Ovary (tissue), 9 donors: ENCODE results near the gene HEBP1. TPM values are rescaled to one million over a fixed set of nuclear protein-coding genes. Genes with fewer than 3 reads are reported as not detected.

ENCODE experiments used
- DNase-seq, 5 donors: peaks; one replicate each; pipeline ENCODE4 v3.0.0-alpha.2; 2019 to 2020
- H3K27ac ChIP-seq, 2 donors: fragments of 200-600 bp; one replicate each; pipeline versions ENCODE4 v1.5.1 to v1.8.0; 2019 to 2022
- H3K27me3 ChIP-seq: fragments of 200-600 bp; one replicate; pipeline ENCODE4 v1.8.0; 2022
- H3K36me3 ChIP-seq: fragments of 200-600 bp; sonication (generic); one replicate; pipeline ENCODE4 v1.5.1; 2019
- H3K4me1 ChIP-seq: one replicate; pipeline ENCODE4 v1.8.1; 2013; ENCODE audit warnings: mild to moderate bottlenecking, moderate library complexity; ENCODE audit not compliant: insufficient read depth
- H3K4me3 ChIP-seq: fragments of 200-600 bp; sonication (generic); one replicate; pipeline ENCODE4 v1.5.1; 2017
- H3K9me3 ChIP-seq, 2 donors: fragments of 200-600 bp in 1 of 2; sonication (generic) in 1 of 2; one replicate each; pipeline versions ENCODE4 v1.5.1 to v1.8.1; 2013 to 2019; ENCODE audit warnings: mild to moderate bottlenecking in 1 of 2, moderate library complexity in 1 of 2
- CTCF ChIP-seq, 3 donors: fragments of 450-650 bp in 2 of 3; fragments of 200-600 bp in 1 of 3; IDR thresholded peaks; one replicate each; pipeline versions ENCODE4 v1.5.1 to v1.8.0; 2016 to 2022; ENCODE audit warnings: antibody characterized with exemption in 3 of 3, mild to moderate bottlenecking in 1 of 3
- EP300 ChIP-seq: sonication (generic); formaldehyde crosslinking; IDR thresholded peaks from one replicate; pipeline ENCODE4 v1.6.1; 2017; ENCODE audit warnings: antibody characterized with exemption
- POLR2A ChIP-seq: fragments of 450-650 bp; IDR thresholded peaks from one replicate; pipeline ENCODE4 v1.6.1; 2017; ENCODE audit warnings: antibody characterized with exemption, mild to moderate bottlenecking, moderate library complexity
- WGBS, 3 donors: extraction: QIAGEN DNeasy Blood & Tissue Kit in 1 of 3; methylation state at CpG; one replicate each; pipeline versions ENCODE4 v1.1.5 to v1.1.7; 2013 to 2017; 5-methylcytosine and 5-hydroxymethylcytosine counted together
- intact Hi-C, 4 donors: fragments of 100-400 bp; cut with DNase I; formaldehyde crosslinking; loops; one replicate each; pipeline versions ENCODE4 v1.11.0 to v1.15.1; 2022 to 2023
- polyA plus RNA-seq, 2 donors: library from polyadenylated mRNA; stranded (reverse); fragments of 200-250 nt in 1 of 2; fragments of 350-450 nt in 1 of 2; fragmentation: Illumina TruSeq in 1 of 2; extraction: RNeasy Lipid Tissue Mini Kit (QIAGEN cat#74804) in 1 of 2; gene quantifications; one replicate each; pipeline ENCODE4 v1.2.3, GENCODE V29; 2013 to 2014
- total RNA-seq, 7 donors: library from RNA; depleted of rRNA in 2 of 7; stranded (reverse); fragments of >200 nt in 2 of 7; fragmentation: NEBNext Ultra II Directional in 3 of 7; extraction: Animal tissue kit (Norgen Biotek cat#: 25700) in 3 of 7; gene quantifications; one replicate each; pipeline versions ENCODE4 v1.1.0 to v1.2.4, GENCODE V29; 2016 to 2023
- donor health status: DM: no; HTN: no; CAD: no; lungs with moderate emphysema.
- donor health status: DM: no; HTN: no; CAD: no.
- donor health status: Bipolar disorder and iron deficiency.
- donor health status: DM: yes; HTN: yes; CAD: no.
- donor health status: DM: no; HTN: no; CAD: no.
- donor health status: DM: yes; HTN: yes; CAD: no.

The HEBP1 gene
- total and polyA plus RNA-seq, 9 donors, result 31.6 to 150 (median 85.4) TPM

- Histone ChIP-seq H3K27me3 (no peaks in the 10 kb centered on the region), H3K36me3 (no peaks in the 10 kb centered on the region), H3K27ac (no peak overlapping the region), H3K4me1 (peaks cover 8% of the 10 kb centered on the region), H3K4me3 (no peak overlapping the region), H3K9me3 (no peaks in the 10 kb centered on the region)
- 91 to 94% (median 93%) methylated on average over 4 of the region's 4 CpGs for WGBS, 3 donors
- no peak for TF ChIP-seq CTCF (IDR thresholded peaks at IDR 0.05)
- no peak for TF ChIP-seq EP300
- TF ChIP-seq POLR2A, result no peak
- intact Hi-C loops, result no loop called here
- no peak for DNase-seq
Measured at GRCh38 chr12:12977231-12977630, 22.8 kb downstream of the HEBP1 start.

GRCh38 chr12:12976366-12976765, 23.7 kb downstream of the HEBP1 start:
- H3K4me3 ChIP-seq, result no peak overlapping the region
- intact Hi-C loops, result no loop called here
- no peaks in the 10 kb centered on the region for H3K27me3 ChIP-seq
- H3K4me1 ChIP-seq, result peaks cover 8% of the 10 kb centered on the region
- H3K9me3 ChIP-seq, result no peaks in the 10 kb centered on the region
- WGBS, 3 donors, result 38 to 57% (median 39%) methylated on average over 2 of the region's 2 CpGs
- no peak overlapping the region for H3K27ac ChIP-seq
- no peaks in the 10 kb centered on the region for H3K36me3 ChIP-seq
- DNase-seq, result peak in 1 of 5 donors; percentile 52
- TF ChIP-seq CTCF (IDR thresholded peaks at IDR 0.05), result no peak
- TF ChIP-seq EP300, result no peak
- TF ChIP-seq POLR2A, result no peak

- intact Hi-C loops, result no loop called here
- Histone ChIP-seq H3K9me3 (no peaks in the 10 kb centered on the region), H3K4me3 (no peak overlapping the region), H3K36me3 (no peaks in the 10 kb centered on the region), H3K27ac (no peak overlapping the region), H3K27me3 (no peaks in the 10 kb centered on the region), H3K4me1 (peaks cover 7% of the 10 kb centered on the region)
- peak in 1 of 5 donors; percentile 35 for DNase-seq
- WGBS, 3 donors, result 78 to 85% (median 82%) methylated on average over 14 of the region's 14 CpGs
- TF ChIP-seq CTCF (IDR thresholded peaks at IDR 0.05) (no peak), EP300 (no peak), POLR2A (no peak)
Measured at GRCh38 chr12:12975322-12976077, 24.6 kb downstream of the HEBP1 start.

DNA sequence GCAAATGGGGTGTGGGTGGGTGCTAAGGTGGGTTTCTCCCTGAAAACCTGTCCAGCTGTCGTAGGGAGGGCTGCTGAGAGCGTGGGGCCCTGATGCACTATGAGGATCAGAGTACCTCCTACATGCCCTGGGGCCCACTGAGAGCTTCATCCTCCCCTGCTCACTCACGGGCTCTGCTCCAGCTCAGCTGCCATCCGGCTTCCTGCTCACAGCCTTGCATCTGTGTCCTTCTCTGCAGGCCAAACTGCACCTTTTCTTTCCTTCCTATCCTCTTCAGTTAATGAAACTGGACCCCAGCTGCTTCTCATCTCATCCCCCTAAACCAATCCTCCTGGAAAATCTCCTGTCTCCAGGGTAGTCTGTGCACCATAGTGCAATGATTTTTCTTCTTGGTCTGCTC, 25.9 kb downstream of the HEBP1 start:
- no peaks in the 10 kb centered on the region for H3K27me3 ChIP-seq
- H3K4me1 ChIP-seq, result peaks cover under 1% of the 10 kb centered on the region
- intact Hi-C loops, result no loop called here
- H3K9me3 ChIP-seq, result no peaks in the 10 kb centered on the region
- 81 to 90% (median 89%) methylated on average over 4 of the region's 4 CpGs for WGBS, 3 donors
- no peak for TF ChIP-seq POLR2A
- TF ChIP-seq EP300, result no peak
- TF ChIP-seq CTCF (IDR thresholded peaks at IDR 0.05), result no peak
- no peaks in the 10 kb centered on the region for H3K36me3 ChIP-seq
- H3K27ac ChIP-seq, result no peak overlapping the region
- DNase-seq, result no peak
- no peak overlapping the region for H3K4me3 ChIP-seq
